ENCODE measurements around the gene LY6G5B. TPM values are rescaled to one million over a fixed set of nuclear protein-coding genes. Genes with fewer than 3 reads are reported as not detected.

LY6G5B gene
- total and polyA plus RNA-seq, 9 donors = 8.5 to 28.4 (median 13.1) TPM

- Histone ChIP-seq H3K9me3 (no peaks in the 10 kb centered on the region), H3K27me3 (no peaks in the 10 kb centered on the region), H3K36me3 (no peaks in the 10 kb centered on the region), H3K4me3 (peak overlapping the region; percentile 86), H3K4me1 (ENCODE audit: insufficient read depth) (peaks cover 25% of the 10 kb centered on the region), H3K27ac (peak overlapping the region; percentile 27 to 55)
- intact Hi-C loops (cut with DNase I) = no loop called here
- WGBS, 3 donors = 8 to 14% (median 8%) methylated on average over 13 of the region's 13 CpGs
- TF ChIP-seq EP300 (IDR thresholded peaks at IDR 0.05) (no peak), CTCF (IDR thresholded peaks at IDR 0.05) (no peak), POLR2A (IDR thresholded peaks at IDR 0.05) (no peak)
- no peak for DNase-seq
Measured at GRCh38 chr6:31659649-31660380, 10.0 kb upstream of the LY6G5B start.

GRCh38 chr6:31660381-31661261, 9.2 kb upstream of the LY6G5B start, which contains the start of gene C6orf47:
TSS of gene C6orf47 (minus strand) at chr6:31660778. CDS start at chr6:31659947, 831 bp downstream.
- no peaks in the 10 kb centered on the region for H3K27me3 ChIP-seq

GRCh38 chr6:31661262-31662123, 8.3 kb upstream of the LY6G5B start:
- 62 to 69% (median 63%) methylated on average over 12 of the region's 12 CpGs for WGBS, 3 donors
- Histone ChIP-seq H3K27me3 (no peaks in the 10 kb centered on the region), H3K27ac (peak overlapping the region in 1 of 2 donors; percentile 27), H3K4me3 (no peak overlapping the region), H3K36me3 (no peaks in the 10 kb centered on the region), H3K9me3 (no peaks in the 10 kb centered on the region), H3K4me1 (ENCODE audit: insufficient read depth) (peaks cover 25% of the 10 kb centered on the region)
- no peak for DNase-seq
- TF ChIP-seq CTCF (IDR thresholded peaks at IDR 0.05) (no peak), EP300 (IDR thresholded peaks at IDR 0.05) (no peak), POLR2A (IDR thresholded peaks at IDR 0.05) (no peak)
- intact Hi-C loops (cut with DNase I) = no loop called here

More at GRCh38 chr6:31660381-31661261, 9.2 kb upstream of the LY6G5B start, which contains the start of gene C6orf47:
- WGBS, 3 donors = 0 to 1% (median 0%) methylated on average over 51 to 52 of the region's 52 CpGs
- intact Hi-C loops (cut with DNase I) = no loop called here
- TF ChIP-seq CTCF (IDR thresholded peaks at IDR 0.05) (no peak), EP300 (IDR thresholded peaks at IDR 0.05) (no peak), POLR2A (IDR thresholded peaks at IDR 0.05) (peak; percentile 86)
- peak within 1 kb of the TSS; percentile 86 for H3K4me3 ChIP-seq
- H3K27ac ChIP-seq = peak within 1 kb of the TSS; percentile 27 to 55
- no peaks in the 10 kb centered on the region for H3K36me3 ChIP-seq
- H3K4me1 ChIP-seq (ENCODE audit: insufficient read depth) = peaks cover 25% of the 10 kb centered on the region
- H3K9me3 ChIP-seq = no peaks in the 10 kb centered on the region
- DNase-seq = peak; percentile 88 to 93 (median 88)

All from ovary (tissue), 9 donors.